ENCODE data around the gene ALX4.

GRCh38 chr11:44320289-44320973, 10.5 kb upstream of the ALX4 start:
- no peak for TF ChIP-seq CTCF (conservative IDR thresholded peaks at IDR 0.05 in 1 of 2, IDR thresholded peaks at IDR 0.05 in 1 of 2; ENCODE audit: extremely low read depth in 1 of 2, insufficient read depth in 1 of 2, low read depth in 1 of 2, low read length in 2 of 2)
- TF ChIP-seq EZH2 (IDR thresholded peaks at IDR 0.05; ENCODE audit: borderline replicate concordance, low read length), result no peak
